Lung (tissue), 12 donors: Measurements from ENCODE around the gene SOX13. TPM values are rescaled to one million over a fixed set of nuclear protein-coding genes. Genes with fewer than 3 reads are reported as not detected.

Experiments
- ATAC-seq: fragments of 200-7000 bp; cut with Tn5 transposase; one replicate; pipeline ENCODE4 v1.9.1; 2020; ENCODE audit warnings: moderate number of reproducible peaks; ENCODE audit not compliant: insufficient read depth, low FRiP score
- DNase-seq, 3 donors: peaks; one replicate each; pipeline ENCODE4 v3.0.0-alpha.2; 2013 to 2017
- H3K27ac ChIP-seq, 2 donors: one replicate each; pipeline ENCODE4 v1.5.1; 2013; ENCODE audit warnings: mild to moderate bottlenecking in 2 of 2, moderate library complexity in 2 of 2, control low read depth in 1 of 2, inconsistent platforms in 1 of 2, low read depth in 1 of 2, low read length in 1 of 2
- H3K27me3 ChIP-seq, 3 donors: one replicate each; pipeline ENCODE4 v1.5.1; 2013; ENCODE audit warnings: low read length in 2 of 3; ENCODE audit not compliant: control insufficient read depth in 3 of 3, insufficient read depth in 3 of 3
- H3K36me3 ChIP-seq, 4 donors: one replicate each; pipeline ENCODE4 v1.5.1; 2013; ENCODE audit warnings: low read length in 4 of 4, mild to moderate bottlenecking in 1 of 4, moderate library complexity in 1 of 4; ENCODE audit not compliant: control insufficient read depth in 4 of 4, insufficient read depth in 4 of 4
- H3K4me1 ChIP-seq, 5 donors: one replicate each; pipeline ENCODE4 v1.5.1; 2013; ENCODE audit warnings: low read length in 5 of 5, mild to moderate bottlenecking in 2 of 5, moderate library complexity in 1 of 5; ENCODE audit not compliant: control insufficient read depth in 5 of 5, insufficient read depth in 5 of 5
- H3K4me3 ChIP-seq: one replicate; pipeline ENCODE4 v1.5.1; 2013; ENCODE audit warnings: mild to moderate bottlenecking, control low read depth, moderate library complexity
- H3K9ac ChIP-seq, 2 donors: one replicate each; pipeline ENCODE4 v1.5.1; 2013; ENCODE audit warnings: low read length in 2 of 2, control low read depth in 1 of 2; ENCODE audit not compliant: insufficient read depth in 1 of 2
- H3K9me3 ChIP-seq, 4 donors: one replicate each; pipeline ENCODE4 v1.5.1; 2013; ENCODE audit warnings: low read length in 3 of 4, mild to moderate bottlenecking in 1 of 4, moderate library complexity in 1 of 4; ENCODE audit not compliant: control insufficient read depth in 4 of 4, insufficient read depth in 3 of 4
- CTCF ChIP-seq: IDR thresholded peaks from 2 replicates; pipeline ENCODE4 v1.5.1; 2012; ENCODE audit warnings: mild to moderate bottlenecking; ENCODE audit errors: control extremely low read depth, extremely low read depth
- WGBS, 2 donors: extraction: QIAGEN DNeasy Blood & Tissue Kit; methylation state at CpG; one replicate each; pipeline ENCODE4 v1.1.7; 2013; 5-methylcytosine and 5-hydroxymethylcytosine counted together
- polyA plus RNA-seq, 2 donors: library from polyadenylated mRNA; stranded (reverse); fragments of 200-250 nt; gene quantifications; one replicate each; pipeline ENCODE4 v1.2.1, GENCODE V29; 2013
- total RNA-seq, 2 donors: library from RNA; depleted of rRNA in 1 of 2; stranded (reverse); fragments of >200 nt in 1 of 2; gene quantifications; one replicate each; pipeline ENCODE4 v1.2.1, GENCODE V29; 2014 to 2021
- donor health status: control.
- donor health status: control.
- donor health status: Bipolar disorder and iron deficiency.
- donor health status: healthy.
- donor health status: DM: yes; HTN: yes; CAD: no.

SOX13 gene
- total and polyA plus RNA-seq, 4 donors = 14.7 to 52.6 (median 30.3) TPM

- Histone ChIP-seq H3K36me3 (no peaks in the 10 kb centered on the region), H3K9me3 (peaks cover 0 to under 1% (median 0%) of the 10 kb centered on the region in 4 donors), H3K27ac (no peak overlapping the region), H3K9ac (no peak overlapping the region), H3K4me3 (no peak overlapping the region), H3K27me3 (no peaks in the 10 kb centered on the region), H3K4me1 (peaks cover 0 to 5% (median 0%) of the 10 kb centered on the region in 5 donors)
- TF ChIP-seq CTCF = no peak
- no peak for DNase-seq
- no peak for ATAC-seq
- WGBS, 2 donors = 75 to 78% methylated on average over 14 of the region's 14 CpGs
These were observed 35.8 kb upstream of the SOX13 start for GRCh38 chr1:204036882-204037655.

GRCh38 chr1:204041232-204041767 lies 31.6 kb upstream of the SOX13 start:
- Histone ChIP-seq H3K36me3 (no peaks in the 10 kb centered on the region), H3K9ac (no peak overlapping the region), H3K27ac (peak overlapping the region in 1 of 2 donors; percentile 76), H3K4me3 (no peak overlapping the region), H3K4me1 (peaks cover 0 to 8% (median 0%) of the 10 kb centered on the region in 5 donors), H3K9me3 (peaks cover 0 to 1% (median 0%) of the 10 kb centered on the region in 4 donors), H3K27me3 (no peaks in the 10 kb centered on the region)
- ATAC-seq = no peak
- no peak for TF ChIP-seq CTCF
- DNase-seq = peak in 1 of 3 donors; percentile 18
- WGBS, 2 donors = 62 to 72% methylated on average over 9 to 10 of the region's 10 CpGs

- H3K36me3 ChIP-seq = no peaks in the 10 kb centered on the region
- H3K4me3 ChIP-seq = no peak overlapping the region
- no peak overlapping the region for H3K9ac ChIP-seq
- no peak for DNase-seq
- 80 to 88% methylated on average over 10 of the region's 10 CpGs for WGBS, 2 donors
- peaks cover 0 to 8% (median 0%) of the 10 kb centered on the region in 5 donors for H3K4me1 ChIP-seq
- H3K27ac ChIP-seq = peak overlapping the region; percentile 65 to 76
- no peaks in the 10 kb centered on the region for H3K27me3 ChIP-seq
- no peak for ATAC-seq
- peaks cover 0 to 1% (median 0%) of the 10 kb centered on the region in 4 donors for H3K9me3 ChIP-seq
- TF ChIP-seq CTCF = no peak
These were observed 31.0 kb upstream of the SOX13 start for GRCh38 chr1:204041803-204042505.
